Fibroblast of pulmonary artery (primary cell): ENCODE data around the gene MTHFR.

Source experiments
- DNase-seq: peaks from one replicate; pipeline ENCODE4 v3.0.0-alpha.2; 2010; ENCODE audit warnings: low read depth
- H3K4me3 ChIP-seq: replicated peaks from 2 replicates; pipeline ENCODE4 v1.5.1; 2011; ENCODE audit warnings: low read depth, mild to moderate bottlenecking, control low read depth, low read length, moderate library complexity
- TF ChIP-seq, protein P1 (sequence below): IDR thresholded peaks from 2 replicates; pipeline ENCODE4 v1.5.1; 2011; ENCODE audit warnings: mild to moderate bottlenecking, control low read depth, low read length, inconsistent platforms; ENCODE audit errors: missing control alignments

Gene MTHFR

DNA sequence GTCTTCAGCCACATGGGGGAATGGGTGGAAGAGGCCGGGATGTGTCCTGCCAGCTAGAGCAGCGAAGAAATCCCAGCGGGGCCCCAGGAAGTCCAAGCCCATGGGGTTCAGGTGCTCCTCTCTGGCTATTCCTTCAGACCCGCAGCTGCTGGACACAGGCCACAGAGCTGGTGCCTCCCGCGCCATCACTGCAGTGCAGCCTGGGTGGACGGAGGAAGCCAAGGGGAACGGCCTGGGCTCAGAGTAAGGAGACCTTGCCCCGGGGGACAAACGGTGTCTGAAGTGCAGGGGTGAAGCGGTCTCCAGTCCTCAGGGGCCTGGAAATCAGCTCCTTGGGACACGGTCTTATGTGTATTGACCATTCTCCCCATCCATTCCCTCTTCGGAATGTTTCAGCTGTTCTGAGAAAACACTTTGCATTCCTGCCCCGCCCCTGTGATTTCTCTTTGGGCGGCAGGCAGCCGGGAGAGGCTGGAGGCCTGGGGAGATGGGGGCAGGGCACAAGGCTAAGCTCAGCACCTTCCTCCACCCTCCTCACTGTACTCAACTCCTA, 18.4 kb downstream of the MTHFR start:
- peak; percentile 60 for DNase-seq
- no peak overlapping the region for H3K4me3 ChIP-seq
- TF ChIP-seq, protein P1, sequence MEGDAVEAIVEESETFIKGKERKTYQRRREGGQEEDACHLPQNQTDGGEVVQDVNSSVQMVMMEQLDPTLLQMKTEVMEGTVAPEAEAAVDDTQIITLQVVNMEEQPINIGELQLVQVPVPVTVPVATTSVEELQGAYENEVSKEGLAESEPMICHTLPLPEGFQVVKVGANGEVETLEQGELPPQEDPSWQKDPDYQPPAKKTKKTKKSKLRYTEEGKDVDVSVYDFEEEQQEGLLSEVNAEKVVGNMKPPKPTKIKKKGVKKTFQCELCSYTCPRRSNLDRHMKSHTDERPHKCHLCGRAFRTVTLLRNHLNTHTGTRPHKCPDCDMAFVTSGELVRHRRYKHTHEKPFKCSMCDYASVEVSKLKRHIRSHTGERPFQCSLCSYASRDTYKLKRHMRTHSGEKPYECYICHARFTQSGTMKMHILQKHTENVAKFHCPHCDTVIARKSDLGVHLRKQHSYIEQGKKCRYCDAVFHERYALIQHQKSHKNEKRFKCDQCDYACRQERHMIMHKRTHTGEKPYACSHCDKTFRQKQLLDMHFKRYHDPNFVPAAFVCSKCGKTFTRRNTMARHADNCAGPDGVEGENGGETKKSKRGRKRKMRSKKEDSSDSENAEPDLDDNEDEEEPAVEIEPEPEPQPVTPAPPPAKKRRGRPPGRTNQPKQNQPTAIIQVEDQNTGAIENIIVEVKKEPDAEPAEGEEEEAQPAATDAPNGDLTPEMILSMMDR = no peak

DNA sequence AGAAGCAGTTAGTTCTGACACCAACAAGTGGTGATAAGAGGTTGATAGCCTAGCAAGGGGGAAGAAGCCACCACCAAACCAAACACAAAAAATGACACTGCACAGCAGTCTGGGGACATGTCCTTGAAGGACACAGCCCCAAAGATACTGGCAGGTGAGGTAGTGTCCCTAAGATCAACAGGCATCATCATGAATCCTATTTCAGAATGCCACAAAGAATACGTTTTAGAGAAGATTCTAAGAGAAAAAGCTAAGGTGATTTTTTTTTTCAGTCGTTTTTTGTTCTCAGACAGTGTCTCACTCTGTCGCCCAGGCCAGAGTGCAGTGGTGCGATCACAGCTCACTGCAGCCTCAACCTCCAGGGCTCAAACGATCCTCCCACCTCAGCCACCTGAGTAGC, 19.6 kb downstream of the MTHFR start:
- TF ChIP-seq, protein P1 = no peak
- no peak for DNase-seq
- H3K4me3 ChIP-seq = no peak overlapping the region

DNA sequence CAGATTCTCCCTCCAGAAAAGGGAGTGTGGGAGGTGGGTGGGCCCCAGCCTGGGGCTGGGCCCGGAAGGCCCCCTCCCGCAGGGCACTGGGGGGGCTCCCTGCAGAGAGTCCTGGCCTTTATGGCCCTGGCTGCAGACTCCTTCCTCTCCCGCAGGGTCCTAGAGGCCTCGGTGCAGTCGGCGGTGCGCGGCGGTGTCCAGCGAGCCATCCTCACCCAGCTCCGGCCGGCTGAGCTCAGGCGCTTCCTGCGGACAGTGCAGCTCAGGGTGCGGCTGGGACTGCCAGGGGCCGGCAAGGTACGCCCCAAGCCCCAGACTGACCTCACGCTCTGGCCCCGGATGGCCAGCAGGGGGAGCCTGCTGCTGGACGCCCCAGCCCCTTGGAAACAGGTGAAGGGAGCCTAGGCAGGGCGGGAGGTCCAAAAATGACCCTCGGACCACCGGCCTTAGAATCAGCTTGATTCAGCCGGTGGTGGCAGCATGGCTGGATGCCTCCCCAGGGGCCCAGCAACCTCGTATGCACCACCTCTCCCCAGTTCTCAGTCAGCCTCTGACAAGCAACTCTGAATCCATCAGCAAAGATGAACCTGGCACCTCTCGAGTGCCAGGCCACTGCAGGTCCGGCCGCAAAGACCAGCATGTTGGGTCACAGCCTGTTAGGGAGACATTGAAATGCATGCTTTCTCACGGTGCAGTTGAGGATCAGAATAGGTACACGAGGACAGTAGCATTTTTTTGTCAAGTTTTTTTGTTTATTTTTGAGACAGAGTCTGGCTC, 20.6 kb downstream of the MTHFR start:
- peak overlapping the region; percentile 21 for H3K4me3 ChIP-seq
- TF ChIP-seq, protein P1 = peak; percentile 71
- DNase-seq = peak; percentile 60

DNA sequence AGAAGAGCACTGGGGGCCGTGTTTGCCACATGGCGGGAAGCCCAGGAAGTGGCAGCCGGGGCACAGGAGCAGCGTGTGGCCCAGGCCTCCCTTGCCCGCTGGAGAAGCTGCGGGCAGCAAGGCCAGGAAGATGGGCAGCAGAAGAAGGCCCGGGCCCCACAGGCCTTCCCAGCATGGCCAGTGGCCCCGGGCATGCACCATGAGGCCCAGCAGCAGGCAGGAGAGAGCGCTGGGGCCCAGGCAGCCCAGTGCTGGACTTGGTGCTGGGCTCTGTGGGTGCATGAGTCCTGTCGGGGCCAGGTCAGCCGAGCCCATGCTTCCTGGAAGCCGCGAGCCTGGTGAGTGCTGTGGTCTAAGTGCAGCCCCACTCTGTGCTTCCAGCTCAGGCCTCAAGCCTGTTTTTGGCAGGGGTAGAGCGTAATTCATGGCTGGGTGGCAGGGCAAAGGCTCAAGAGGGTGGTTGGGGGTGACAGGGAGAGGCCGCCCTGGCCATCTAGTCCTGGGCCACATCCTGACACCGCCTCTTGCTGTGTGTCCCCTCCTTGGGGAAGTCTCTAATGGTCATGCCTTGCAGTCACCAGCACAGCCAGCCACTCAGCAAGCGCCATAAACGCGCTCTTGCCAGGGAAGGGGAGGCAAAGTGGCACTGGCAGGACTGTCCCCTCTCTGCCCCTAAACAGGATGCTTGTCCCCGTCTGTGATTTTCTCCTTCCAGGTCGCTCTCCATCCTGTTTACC, 21.3 kb downstream of the MTHFR start:
- DNase-seq = no peak
- H3K4me3 ChIP-seq = no peak overlapping the region
- TF ChIP-seq, protein P1 = no peak

DNA sequence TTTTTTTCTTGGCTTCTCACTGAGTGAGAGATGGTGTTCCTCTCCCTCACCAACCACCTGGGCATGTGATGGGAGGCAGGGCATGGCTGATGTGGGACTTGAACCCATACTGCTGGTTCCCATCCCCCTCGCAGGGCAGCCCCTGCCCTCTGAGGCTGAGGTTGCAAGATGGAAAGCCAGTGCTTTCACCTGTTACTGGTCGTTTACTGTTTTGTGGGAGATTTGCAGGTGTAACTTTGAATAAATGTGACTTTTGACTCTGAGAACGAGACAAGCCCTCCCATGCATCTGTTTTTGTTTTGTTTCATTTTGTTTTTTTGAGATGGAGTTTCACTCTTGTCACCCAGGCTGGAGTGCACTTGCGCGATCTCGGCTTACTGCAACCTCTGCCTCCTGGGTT, 22.2 kb downstream of the MTHFR start:
- no peak for DNase-seq
- TF ChIP-seq, protein P1 = no peak

DNA sequence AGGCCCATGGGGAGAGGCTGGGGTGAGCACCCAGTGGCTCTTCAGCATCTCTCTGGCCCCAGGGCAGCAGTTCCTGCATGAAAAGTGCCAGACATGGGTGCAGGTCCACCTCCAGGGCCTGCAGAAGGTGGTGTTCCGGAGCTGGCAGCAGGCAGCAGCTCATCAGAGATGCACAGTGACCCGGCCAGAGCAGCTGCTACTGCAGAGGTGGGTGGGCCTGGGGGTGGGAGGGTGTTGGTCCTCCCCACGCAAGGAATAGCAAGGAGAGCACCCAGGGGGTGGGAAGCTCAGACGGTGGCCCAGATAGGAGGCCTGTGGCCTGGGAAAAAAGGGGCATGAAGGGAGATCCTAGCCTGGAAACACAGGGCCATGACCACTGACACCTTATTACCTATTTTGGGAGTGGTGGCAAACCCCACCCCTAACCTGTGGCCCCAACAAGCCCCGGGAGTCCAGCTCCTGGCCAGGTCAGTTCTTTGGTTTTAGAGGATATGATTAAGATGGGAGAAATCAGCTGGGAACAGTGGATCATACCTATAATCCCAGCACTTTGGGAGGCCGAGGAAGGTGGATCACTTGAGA, 23.5 kb downstream of the MTHFR start:
- TF ChIP-seq, protein P1 = no peak
- no peak overlapping the region for H3K4me3 ChIP-seq
- no peak for DNase-seq

More for the DNA sequence above, 22.2 kb downstream of the MTHFR start:
- H3K4me3 ChIP-seq = no peak overlapping the region
